Lung (tissue), 13 donors: ENCODE results near the gene CLDN6. TPM values are rescaled to one million over a fixed set of nuclear protein-coding genes. Genes with fewer than 3 reads are reported as not detected.

Experiments used
- ATAC-seq: fragments of 200-7000 bp; cut with Tn5 transposase; one replicate; pipeline ENCODE4 v1.9.1; 2020; ENCODE audit warnings: moderate number of reproducible peaks; ENCODE audit not compliant: insufficient read depth, low FRiP score
- DNase-seq, 3 donors: peaks; one replicate each; pipeline ENCODE4 v3.0.0-alpha.2; 2013 to 2017
- H3K27ac ChIP-seq, 2 donors: one replicate each; pipeline ENCODE4 v1.5.1; 2013; ENCODE audit warnings: mild to moderate bottlenecking in 2 of 2, moderate library complexity in 2 of 2, control low read depth in 1 of 2, inconsistent platforms in 1 of 2, low read depth in 1 of 2, low read length in 1 of 2
- H3K27me3 ChIP-seq, 3 donors: one replicate each; pipeline ENCODE4 v1.5.1; 2013; ENCODE audit warnings: low read length in 2 of 3; ENCODE audit not compliant: control insufficient read depth in 3 of 3, insufficient read depth in 3 of 3
- H3K36me3 ChIP-seq, 4 donors: one replicate each; pipeline ENCODE4 v1.5.1; 2013; ENCODE audit warnings: low read length in 4 of 4, mild to moderate bottlenecking in 1 of 4, moderate library complexity in 1 of 4; ENCODE audit not compliant: control insufficient read depth in 4 of 4, insufficient read depth in 4 of 4
- H3K4me1 ChIP-seq, 5 donors: one replicate each; pipeline ENCODE4 v1.5.1; 2013; ENCODE audit warnings: low read length in 5 of 5, mild to moderate bottlenecking in 2 of 5, moderate library complexity in 1 of 5; ENCODE audit not compliant: control insufficient read depth in 5 of 5, insufficient read depth in 5 of 5
- H3K4me3 ChIP-seq: one replicate; pipeline ENCODE4 v1.5.1; 2013; ENCODE audit warnings: mild to moderate bottlenecking, control low read depth, moderate library complexity
- H3K9ac ChIP-seq, 2 donors: one replicate each; pipeline ENCODE4 v1.5.1; 2013; ENCODE audit warnings: low read length in 2 of 2, control low read depth in 1 of 2; ENCODE audit not compliant: insufficient read depth in 1 of 2
- H3K9me3 ChIP-seq, 4 donors: one replicate each; pipeline ENCODE4 v1.5.1; 2013; ENCODE audit warnings: low read length in 3 of 4, mild to moderate bottlenecking in 1 of 4, moderate library complexity in 1 of 4; ENCODE audit not compliant: control insufficient read depth in 4 of 4, insufficient read depth in 3 of 4
- WGBS, 2 donors: extraction: QIAGEN DNeasy Blood & Tissue Kit; methylation state at CpG; one replicate each; pipeline ENCODE4 v1.1.7; 2013; 5-methylcytosine and 5-hydroxymethylcytosine counted together
- polyA plus RNA-seq, 2 donors: library from polyadenylated mRNA; stranded (reverse); fragments of 200-250 nt; gene quantifications; one replicate each; pipeline ENCODE4 v1.2.1, GENCODE V29; 2013
- small RNA-seq: library from RNA; depleted of rRNA; stranded (forward); fragments of <200 nt; gene quantifications from one replicate; pipeline ENCODE3, GENCODE V24; 2014; ENCODE audit warnings: low replicate concordance
- total RNA-seq, 2 donors: library from RNA; depleted of rRNA in 1 of 2; stranded (reverse); fragments of >200 nt in 1 of 2; gene quantifications; one replicate each; pipeline ENCODE4 v1.2.1, GENCODE V29; 2014 to 2021
- TF ChIP-seq, protein P1 (sequence below): IDR thresholded peaks from 2 replicates; pipeline ENCODE4 v1.5.1; 2012; ENCODE audit warnings: mild to moderate bottlenecking; ENCODE audit errors: control extremely low read depth, extremely low read depth
- donor health status: control.
- donor health status: control.
- donor health status: Bipolar disorder and iron deficiency.
- donor health status: healthy.
- donor health status: DM: yes; HTN: yes; CAD: no.

CLDN6 gene
- total and polyA plus RNA-seq, 4 donors = 0.10 to 7.1 (median 0.92) TPM; not detected in 1

GRCh38 chr16:2966043-2966807 is 51.8 kb downstream of the CLDN6 start:
- DNase-seq = no peak

More at GRCh38 chr16:2966043-2966807, 51.8 kb downstream of the CLDN6 start:
- WGBS, 2 donors = 54 to 59% methylated on average over 39 of the region's 39 CpGs
- TF ChIP-seq, protein P1, sequence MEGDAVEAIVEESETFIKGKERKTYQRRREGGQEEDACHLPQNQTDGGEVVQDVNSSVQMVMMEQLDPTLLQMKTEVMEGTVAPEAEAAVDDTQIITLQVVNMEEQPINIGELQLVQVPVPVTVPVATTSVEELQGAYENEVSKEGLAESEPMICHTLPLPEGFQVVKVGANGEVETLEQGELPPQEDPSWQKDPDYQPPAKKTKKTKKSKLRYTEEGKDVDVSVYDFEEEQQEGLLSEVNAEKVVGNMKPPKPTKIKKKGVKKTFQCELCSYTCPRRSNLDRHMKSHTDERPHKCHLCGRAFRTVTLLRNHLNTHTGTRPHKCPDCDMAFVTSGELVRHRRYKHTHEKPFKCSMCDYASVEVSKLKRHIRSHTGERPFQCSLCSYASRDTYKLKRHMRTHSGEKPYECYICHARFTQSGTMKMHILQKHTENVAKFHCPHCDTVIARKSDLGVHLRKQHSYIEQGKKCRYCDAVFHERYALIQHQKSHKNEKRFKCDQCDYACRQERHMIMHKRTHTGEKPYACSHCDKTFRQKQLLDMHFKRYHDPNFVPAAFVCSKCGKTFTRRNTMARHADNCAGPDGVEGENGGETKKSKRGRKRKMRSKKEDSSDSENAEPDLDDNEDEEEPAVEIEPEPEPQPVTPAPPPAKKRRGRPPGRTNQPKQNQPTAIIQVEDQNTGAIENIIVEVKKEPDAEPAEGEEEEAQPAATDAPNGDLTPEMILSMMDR = no peak
- Histone ChIP-seq H3K4me1 (peaks cover 0 to 42% (median 8%) of the 10 kb centered on the region in 5 donors), H3K27ac (no peak overlapping the region), H3K4me3 (no peak overlapping the region), H3K9me3 (no peaks in the 10 kb centered on the region), H3K36me3 (no peaks in the 10 kb centered on the region), H3K9ac (no peak overlapping the region), H3K27me3 (peaks cover 7 to 50% (median 31%) of the 10 kb centered on the region in 3 donors)
- no peak for ATAC-seq

Small RNA genes lying within 50 kb of the gene (small RNA-seq; reads per million reads assigned to genes)
- not detected for gene LINC00514

Other genes with a start within 250 kb of the CLDN6 start
- 100 to 1,000 TPM in 1 of 2 donors, 10 to 100 TPM in 1; 87.0 to 285 TPM for gene ELOB, start 240.9 kb downstream of the CLDN6 start, total RNA-seq
- gene ELOB, start 240.9 kb downstream of the CLDN6 start, polyA plus RNA-seq = 100 to 1,000 TPM; 408 to 740 TPM
- gene PRSS33, start 230.6 kb downstream of the CLDN6 start, total RNA-seq = under 1 TPM in 1 of 2 donors, not detected in 1; 0.12 TPM
- under 1 TPM in 1 of 2 donors, not detected in 1; 0.08 TPM for gene PRSS33, start 230.6 kb downstream of the CLDN6 start, polyA plus RNA-seq
- not detected for gene PRSS41, start 219.7 kb downstream of the CLDN6 start, total RNA-seq
- not detected for gene PRSS41, start 219.7 kb downstream of the CLDN6 start, polyA plus RNA-seq
- 1 to 10 TPM in 1 of 2 donors, not detected in 1; 7.9 TPM for gene PRSS21, start 200.9 kb downstream of the CLDN6 start, total RNA-seq
- gene PRSS21, start 200.9 kb downstream of the CLDN6 start, polyA plus RNA-seq = 1 to 10 TPM in 1 of 2 donors, under 1 TPM in 1; 0.77 to 4.2 TPM
- 1 to 10 TPM; 4.7 to 6.1 TPM for gene ZG16B, start 187.9 kb downstream of the CLDN6 start, total RNA-seq
- gene ZG16B, start 187.9 kb downstream of the CLDN6 start, polyA plus RNA-seq = 1 to 10 TPM; 2.1 to 3.9 TPM
- 10 to 100 TPM; 11.5 to 34.1 TPM for gene PRSS22, start 160.0 kb downstream of the CLDN6 start, total RNA-seq
- 10 to 100 TPM; 27.3 to 30.1 TPM for gene PRSS22, start 160.0 kb downstream of the CLDN6 start, polyA plus RNA-seq
- 10 to 100 TPM; 26.7 to 38.0 TPM for gene FLYWCH2, start 135.0 kb downstream of the CLDN6 start, total RNA-seq
- 10 to 100 TPM; 40.4 to 40.6 TPM for gene FLYWCH2, start 135.0 kb downstream of the CLDN6 start, polyA plus RNA-seq
- 10 to 100 TPM; 15.0 to 34.3 TPM for gene FLYWCH1, start 106.3 kb downstream of the CLDN6 start, total RNA-seq
- 10 to 100 TPM; 13.3 to 27.7 TPM for gene FLYWCH1, start 106.3 kb downstream of the CLDN6 start, polyA plus RNA-seq
- gene KREMEN2, start 53.9 kb downstream of the CLDN6 start, total RNA-seq = under 1 TPM in 1 of 2 donors, not detected in 1; 0.15 TPM
- gene KREMEN2, start 53.9 kb downstream of the CLDN6 start, polyA plus RNA-seq = under 1 TPM; 0.06 to 0.14 TPM
- 10 to 100 TPM in 1 of 2 donors, 1 to 10 TPM in 1; 4.0 to 21.3 TPM for gene PAQR4, start 48.8 kb downstream of the CLDN6 start, total RNA-seq
- gene PAQR4, start 48.8 kb downstream of the CLDN6 start, polyA plus RNA-seq = 10 to 100 TPM; 10.6 to 15.6 TPM
- 1 to 10 TPM; 2.9 to 5.9 TPM for gene PKMYT1, start 37.7 kb downstream of the CLDN6 start, total RNA-seq
- 1 to 10 TPM; 4.6 to 9.4 TPM for gene PKMYT1, start 37.7 kb downstream of the CLDN6 start, polyA plus RNA-seq
- gene CLDN9, start 5.3 kb downstream of the CLDN6 start, total RNA-seq = 1 to 10 TPM; 1.5 to 5.3 TPM
- gene CLDN9, start 5.3 kb downstream of the CLDN6 start, polyA plus RNA-seq = under 1 TPM; 0.91 to 0.98 TPM
- 100 to 1,000 TPM in 1 of 2 donors, 10 to 100 TPM in 1; 19.1 to 107 TPM for gene TNFRSF12A, start 2.2 kb upstream of the CLDN6 start, total RNA-seq
- 100 to 1,000 TPM; 132 to 192 TPM for gene TNFRSF12A, start 2.2 kb upstream of the CLDN6 start, polyA plus RNA-seq
- 10 to 100 TPM; 10.9 to 51.1 TPM for gene HCFC1R1, start 5.8 kb upstream of the CLDN6 start, total RNA-seq
- 100 to 1,000 TPM in 1 of 2 donors, 10 to 100 TPM in 1; 40.4 to 138 TPM for gene HCFC1R1, start 5.8 kb upstream of the CLDN6 start, polyA plus RNA-seq
- 10 to 100 TPM; 12.7 to 39.9 TPM for gene THOC6, start 5.9 kb upstream of the CLDN6 start, total RNA-seq
- gene THOC6, start 5.9 kb upstream of the CLDN6 start, polyA plus RNA-seq = 10 to 100 TPM; 40.0 to 58.3 TPM
- gene BICDL2, start 18.8 kb upstream of the CLDN6 start, total RNA-seq = 10 to 100 TPM; 15.9 to 24.4 TPM
- 10 to 100 TPM; 12.7 to 17.1 TPM for gene BICDL2, start 18.8 kb upstream of the CLDN6 start, polyA plus RNA-seq
- gene MMP25, start 28.4 kb upstream of the CLDN6 start, total RNA-seq = 10 to 100 TPM in 1 of 2 donors, 1 to 10 TPM in 1; 4.2 to 34.9 TPM
- 10 to 100 TPM in 1 of 2 donors, 1 to 10 TPM in 1; 6.2 to 94.4 TPM for gene MMP25, start 28.4 kb upstream of the CLDN6 start, polyA plus RNA-seq
- 100 to 1,000 TPM in 1 of 2 donors, 10 to 100 TPM in 1; 83.7 to 153 TPM for gene IL32, start 47.5 kb upstream of the CLDN6 start, total RNA-seq
- gene IL32, start 47.5 kb upstream of the CLDN6 start, polyA plus RNA-seq = 100 to 1,000 TPM; 247 to 275 TPM
- under 1 TPM in 1 of 2 donors, not detected in 1; 0.21 TPM for gene ZSCAN10, start 81.1 kb upstream of the CLDN6 start, total RNA-seq
- under 1 TPM in 1 of 2 donors, not detected in 1; 0.02 TPM for gene ZSCAN10, start 81.1 kb upstream of the CLDN6 start, polyA plus RNA-seq
- 10 to 100 TPM in 1 of 2 donors, 1 to 10 TPM in 1; 9.8 to 12.7 TPM for gene ZNF205, start 94.4 kb upstream of the CLDN6 start, total RNA-seq
- gene ZNF205, start 94.4 kb upstream of the CLDN6 start, polyA plus RNA-seq = 10 to 100 TPM; 10.2 to 33.0 TPM
- gene ZNF213, start 116.8 kb upstream of the CLDN6 start, total RNA-seq = 10 to 100 TPM; 12.8 to 13.1 TPM
- gene ZNF213, start 116.8 kb upstream of the CLDN6 start, polyA plus RNA-seq = 10 to 100 TPM in 1 of 2 donors, 1 to 10 TPM in 1; 7.8 to 10.3 TPM
- not detected for gene OR1F1, start 170.0 kb upstream of the CLDN6 start, total RNA-seq
- not detected for gene OR1F1, start 170.0 kb upstream of the CLDN6 start, polyA plus RNA-seq
- gene ZNF200, start 217.0 kb upstream of the CLDN6 start, total RNA-seq = 1 to 10 TPM; 6.5 to 7.8 TPM
- gene ZNF200, start 217.0 kb upstream of the CLDN6 start, polyA plus RNA-seq = 1 to 10 TPM; 4.3 to 6.4 TPM
- 10 to 100 TPM in 1 of 2 donors, 1 to 10 TPM in 1; 4.8 to 11.3 TPM for gene MEFV, start 238.4 kb upstream of the CLDN6 start, total RNA-seq
- 10 to 100 TPM in 1 of 2 donors, 1 to 10 TPM in 1; 1.3 to 21.7 TPM for gene MEFV, start 238.4 kb upstream of the CLDN6 start, polyA plus RNA-seq